HG03159 (cell line): Measurements from ENCODE around the gene PPP5C.
"Not testable (repeated sequence)": the region's sequence is repeated elsewhere in the genome, so short reads cannot be mapped to it uniquely, and the experiment has no call there.

ENCODE experiments used
- ATAC-seq: cut with Tn5 transposase; IDR thresholded peaks from one replicate; pipeline ENCODE4 v1.9.1; 2021; ENCODE audit warnings: mild to moderate bottlenecking, moderate library complexity; ENCODE audit not compliant: unreplicated experiment

The PPP5C gene

GRCh38 chr19:46427518-46428045 lies 80.7 kb downstream of the PPP5C start:
- no peak for ATAC-seq

- ATAC-seq: no peak
Observed at GRCh38 chr19:46428239-46429135, 81.6 kb downstream of the PPP5C start, which contains the start of gene PNMA8C. PNMA8C (minus strand) TSS chr19:46428936; CDS start chr19:46428359, 577 bp downstream.

GRCh38 chr19:46429999-46430398 lies 83.1 kb downstream of the PPP5C start:
- ATAC-seq: no peak

GRCh38 chr19:46431824-46432223 lies 84.9 kb downstream of the PPP5C start:
- no peak for ATAC-seq

- not testable (repeated sequence) for ATAC-seq
Observed at GRCh38 chr19:46433470-46433869, 86.6 kb downstream of the PPP5C start.

GRCh38 chr19:46435009-46435408 lies 88.1 kb downstream of the PPP5C start:
- no peak for ATAC-seq

- not testable (repeated sequence) for ATAC-seq
Observed at GRCh38 chr19:46435689-46436088, 88.8 kb downstream of the PPP5C start.
